GM12891 (cell line): ENCODE results near the gene ST7.

Source experiments
- DNase-seq: peaks from one replicate; pipeline ENCODE4 v3.0.0; 2011; ENCODE audit warnings: low spot score; ENCODE audit not compliant: insufficient read length
- FAIRE-seq: peaks from 2 replicates; lab custom pipeline; 2011; peaks lifted over from hg19 to GRCh38; lab: Jason Lieb, UNC
- PAX5 ChIP-seq: IDR thresholded peaks from 2 replicates; pipeline ENCODE4 v1.6.1; 2011; ENCODE audit warnings: low read length, moderate library complexity, mild to moderate bottlenecking; ENCODE audit not compliant: insufficient read depth, severe bottlenecking
- POLR2A ChIP-seq: IDR thresholded peaks from 2 replicates; pipeline ENCODE4 v1.6.1; 2011; ENCODE audit warnings: low read depth, low read length, control low read depth
- POLR2AphosphoS5 ChIP-seq: IDR thresholded peaks from 2 replicates; pipeline ENCODE4 v1.6.1; 2011; ENCODE audit warnings: low read depth, low read length, control low read depth
- POU2F2 ChIP-seq: IDR thresholded peaks from 2 replicates; pipeline ENCODE4 v1.6.1; 2011; ENCODE audit warnings: low read depth, mild to moderate bottlenecking, control low read depth, low read length, moderate library complexity
- SPI1 ChIP-seq: IDR thresholded peaks from 2 replicates; pipeline ENCODE4 v1.6.1; 2011; ENCODE audit warnings: low read depth, low read length, control low read depth
- TAF1 ChIP-seq: IDR thresholded peaks from 2 replicates; pipeline ENCODE4 v1.6.1; 2011; ENCODE audit warnings: low read depth, low read length, control low read depth

ST7 gene

GRCh38 chr7:117272017-117272759 lies 318.9 kb downstream of the ST7 start:
- TF ChIP-seq PAX5 (no peak), POLR2A (no peak), TAF1 (no peak), POU2F2 (no peak), SPI1 (no peak), POLR2AphosphoS5 (no peak)
- DNase-seq (no peak), FAIRE-seq (no peak)

GRCh38 chr7:117273325-117273724 lies 320.0 kb downstream of the ST7 start:
- no peak for DNase-seq
- TF ChIP-seq POLR2AphosphoS5, result no peak
- no peak for TF ChIP-seq TAF1
- no peak for TF ChIP-seq PAX5
- no peak for TF ChIP-seq SPI1
- no peak for TF ChIP-seq POU2F2
- no peak for TF ChIP-seq POLR2A
- no peak for FAIRE-seq

GRCh38 chr7:117273814-117274225 lies 320.5 kb downstream of the ST7 start:
- no peak for FAIRE-seq
- DNase-seq, result no peak
- no peak for TF ChIP-seq POU2F2

- no peak for TF ChIP-seq SPI1
- TF ChIP-seq PAX5, result no peak
- TF ChIP-seq TAF1, result no peak
- no peak for TF ChIP-seq POU2F2
- TF ChIP-seq POLR2A, result no peak
- no peak for TF ChIP-seq POLR2AphosphoS5
Measured at GRCh38 chr7:117274951-117275350, 321.6 kb downstream of the ST7 start.

GRCh38 chr7:117277576-117277975 lies 324.3 kb downstream of the ST7 start:
- TF ChIP-seq POLR2A, result no peak
- TF ChIP-seq TAF1, result no peak
- no peak for TF ChIP-seq POLR2AphosphoS5
- TF ChIP-seq SPI1, result no peak
- no peak for TF ChIP-seq POU2F2
- FAIRE-seq (no peak), DNase-seq (no peak)

More at GRCh38 chr7:117274951-117275350, 321.6 kb downstream of the ST7 start:
- no peak for FAIRE-seq
- no peak for DNase-seq

- FAIRE-seq (no peak), DNase-seq (no peak)
- TF ChIP-seq TAF1, result no peak
- no peak for TF ChIP-seq POLR2AphosphoS5
- TF ChIP-seq POLR2A, result no peak
- TF ChIP-seq SPI1, result no peak
- no peak for TF ChIP-seq POU2F2
Measured at GRCh38 chr7:117278040-117278439, 324.7 kb downstream of the ST7 start.

- no peak for TF ChIP-seq POLR2AphosphoS5
- no peak for TF ChIP-seq PAX5
- no peak for TF ChIP-seq TAF1
- TF ChIP-seq SPI1, result no peak
- TF ChIP-seq POLR2A, result no peak
- TF ChIP-seq POU2F2, result no peak
- FAIRE-seq (no peak), DNase-seq (no peak)
Measured at GRCh38 chr7:117279203-117279602, 325.9 kb downstream of the ST7 start.
